ENCODE data around the gene HDAC9. TPM values are rescaled to one million over a fixed set of nuclear protein-coding genes. Genes with fewer than 3 reads are reported as not detected.

Gene HDAC9
- total RNA-seq, 1 experiment from 2014 or later, result 31.9 TPM

GRCh38 chr7:18488049-18488448 lies 7.5 kb upstream of the HDAC9 start:
- Histone ChIP-seq H3K4me1 (ENCODE audit: insufficient read depth, low read length, poor library complexity, severe bottlenecking) (peaks cover 12% of the 10 kb centered on the region), H3K4me3 (ENCODE audit: low read depth, low read length, poor library complexity, severe bottlenecking) (no peak overlapping the region), H3K27ac (ENCODE audit: low read depth, low read length, poor library complexity, severe bottlenecking) (no peak overlapping the region), H3K36me3 (ENCODE audit: insufficient read depth, low read length, poor library complexity, severe bottlenecking) (no peaks in the 10 kb centered on the region), H3K9me3 (ENCODE audit: low read depth, low read length, poor library complexity, severe bottlenecking) (no peaks in the 10 kb centered on the region), H3K27me3 (replicated peaks; ENCODE audit: insufficient read depth, low read depth, low read length, poor library complexity) (no peaks in the 10 kb centered on the region)
- intact Hi-C loops (cut with micrococcal nuclease; ENCODE audit: unreplicated experiment), result no loop called here
- TF ChIP-seq CTCF (conservative IDR thresholded peaks at IDR 0.05; ENCODE audit: low read depth, low read length) (no peak), EZH2 (IDR thresholded peaks at IDR 0.05; ENCODE audit: borderline replicate concordance, low read depth, low read length, poor library complexity, severe bottlenecking) (no peak)
- BruUV-seq (replicated peaks), result no TSS peak
- ChIA-PET POLR2A (ENCODE audit: low non-redundant PET) (no interaction called here), CTCF (no interaction called here)
- no peak for DNase-seq (ENCODE audit: low spot score)

- ChIA-PET POLR2A (ENCODE audit: low non-redundant PET) (no interaction called here), CTCF (no interaction called here)
- no TSS peak for BruUV-seq (replicated peaks)
- peaks cover 17% of the 10 kb centered on the region for H3K4me1 ChIP-seq (ENCODE audit: insufficient read depth, low read length, poor library complexity, severe bottlenecking)
- no peaks in the 10 kb centered on the region for H3K9me3 ChIP-seq (ENCODE audit: low read depth, low read length, poor library complexity, severe bottlenecking)
- no peak overlapping the region for H3K4me3 ChIP-seq (ENCODE audit: low read depth, low read length, poor library complexity, severe bottlenecking)
- no peak for DNase-seq (ENCODE audit: low spot score)
- H3K27ac ChIP-seq (ENCODE audit: low read depth, low read length, poor library complexity, severe bottlenecking), result no peak overlapping the region
- intact Hi-C loops (cut with micrococcal nuclease; ENCODE audit: unreplicated experiment), result no loop called here
- H3K36me3 ChIP-seq (ENCODE audit: insufficient read depth, low read length, poor library complexity, severe bottlenecking), result no peaks in the 10 kb centered on the region
- no peak for TF ChIP-seq EZH2 (IDR thresholded peaks at IDR 0.05; ENCODE audit: borderline replicate concordance, low read depth, low read length, poor library complexity, severe bottlenecking)
- no peak for TF ChIP-seq CTCF (conservative IDR thresholded peaks at IDR 0.05; ENCODE audit: low read depth, low read length)
- H3K27me3 ChIP-seq (replicated peaks; ENCODE audit: insufficient read depth, low read depth, low read length, poor library complexity), result no peaks in the 10 kb centered on the region
These were observed 5.9 kb upstream of the HDAC9 start for GRCh38 chr7:18489624-18490023.

- H3K27me3 ChIP-seq (replicated peaks; ENCODE audit: insufficient read depth, low read depth, low read length, poor library complexity), result no peaks in the 10 kb centered on the region
- no TSS peak for BruUV-seq (replicated peaks)
- ChIA-PET CTCF (no interaction called here), POLR2A (ENCODE audit: low non-redundant PET) (no interaction called here)
- H3K4me3 ChIP-seq (ENCODE audit: low read depth, low read length, poor library complexity, severe bottlenecking), result no peak overlapping the region
- TF ChIP-seq CTCF (conservative IDR thresholded peaks at IDR 0.05; ENCODE audit: low read depth, low read length) (no peak), EZH2 (IDR thresholded peaks at IDR 0.05; ENCODE audit: borderline replicate concordance, low read depth, low read length, poor library complexity, severe bottlenecking) (no peak)
- intact Hi-C loops (cut with micrococcal nuclease; ENCODE audit: unreplicated experiment), result no loop called here
- peaks cover 19% of the 10 kb centered on the region for H3K4me1 ChIP-seq (ENCODE audit: insufficient read depth, low read length, poor library complexity, severe bottlenecking)
- no peaks in the 10 kb centered on the region for H3K9me3 ChIP-seq (ENCODE audit: low read depth, low read length, poor library complexity, severe bottlenecking)
- no peak for DNase-seq (ENCODE audit: low spot score)
- peak overlapping the region; percentile 18 for H3K27ac ChIP-seq (ENCODE audit: low read depth, low read length, poor library complexity, severe bottlenecking)
- no peaks in the 10 kb centered on the region for H3K36me3 ChIP-seq (ENCODE audit: insufficient read depth, low read length, poor library complexity, severe bottlenecking)
These were observed 3.7 kb upstream of the HDAC9 start for GRCh38 chr7:18491871-18492270.
